Measurements from ENCODE around the gene BCAN.

BCAN gene, protein sequence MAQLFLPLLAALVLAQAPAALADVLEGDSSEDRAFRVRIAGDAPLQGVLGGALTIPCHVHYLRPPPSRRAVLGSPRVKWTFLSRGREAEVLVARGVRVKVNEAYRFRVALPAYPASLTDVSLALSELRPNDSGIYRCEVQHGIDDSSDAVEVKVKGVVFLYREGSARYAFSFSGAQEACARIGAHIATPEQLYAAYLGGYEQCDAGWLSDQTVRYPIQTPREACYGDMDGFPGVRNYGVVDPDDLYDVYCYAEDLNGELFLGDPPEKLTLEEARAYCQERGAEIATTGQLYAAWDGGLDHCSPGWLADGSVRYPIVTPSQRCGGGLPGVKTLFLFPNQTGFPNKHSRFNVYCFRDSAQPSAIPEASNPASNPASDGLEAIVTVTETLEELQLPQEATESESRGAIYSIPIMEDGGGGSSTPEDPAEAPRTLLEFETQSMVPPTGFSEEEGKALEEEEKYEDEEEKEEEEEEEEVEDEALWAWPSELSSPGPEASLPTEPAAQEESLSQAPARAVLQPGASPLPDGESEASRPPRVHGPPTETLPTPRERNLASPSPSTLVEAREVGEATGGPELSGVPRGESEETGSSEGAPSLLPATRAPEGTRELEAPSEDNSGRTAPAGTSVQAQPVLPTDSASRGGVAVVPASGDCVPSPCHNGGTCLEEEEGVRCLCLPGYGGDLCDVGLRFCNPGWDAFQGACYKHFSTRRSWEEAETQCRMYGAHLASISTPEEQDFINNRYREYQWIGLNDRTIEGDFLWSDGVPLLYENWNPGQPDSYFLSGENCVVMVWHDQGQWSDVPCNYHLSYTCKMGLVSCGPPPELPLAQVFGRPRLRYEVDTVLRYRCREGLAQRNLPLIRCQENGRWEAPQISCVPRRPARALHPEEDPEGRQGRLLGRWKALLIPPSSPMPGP

GRCh38 chr1:156641761-156642264 lies at the start of gene BCAN:
Gene BCAN (plus strand): TSS chr1:156642117. CDS start chr1:156646055, 3,938 bp downstream.
- Mint-ChIP-seq H3K4me3 (peak within 1 kb of the TSS; percentile 81), H3K4me1 (peaks cover 42% of the 10 kb centered on the region), H3K36me3 (ENCODE audit: low read depth) (no peaks in the 10 kb centered on the region), H3K27ac (no peak within 1 kb of the TSS), H3K9me3 (no peaks in the 10 kb centered on the region), H3K27me3 (ENCODE audit: low read depth, poor library complexity) (peaks cover 91% of the 10 kb centered on the region)
- TF ChIP-seq CTCF (IDR thresholded peaks at IDR 0.05), result no peak
- DNase-seq, result peak; percentile 72

- DNase-seq, result no peak
- TF ChIP-seq CTCF (IDR thresholded peaks at IDR 0.05), result no peak
- H3K4me1 Mint-ChIP-seq, result peaks cover 17% of the 10 kb centered on the region
- H3K27me3 Mint-ChIP-seq (ENCODE audit: low read depth, poor library complexity), result peaks cover 12% of the 10 kb centered on the region
- no peak overlapping the region for H3K27ac Mint-ChIP-seq
- H3K4me3 Mint-ChIP-seq, result peak overlapping the region; percentile 79
- peaks cover 30% of the 10 kb centered on the region for H3K36me3 Mint-ChIP-seq (ENCODE audit: low read depth)
- H3K9me3 Mint-ChIP-seq, result no peaks in the 10 kb centered on the region
Measured at GRCh38 chr1:156592158-156592909, 49.6 kb upstream of the BCAN start.

- H3K4me1 Mint-ChIP-seq, result peaks cover 17% of the 10 kb centered on the region
- no peak overlapping the region for H3K27ac Mint-ChIP-seq
- peaks cover 7% of the 10 kb centered on the region for H3K27me3 Mint-ChIP-seq (ENCODE audit: low read depth, poor library complexity)
- peak overlapping the region; percentile 79 for H3K4me3 Mint-ChIP-seq
- H3K9me3 Mint-ChIP-seq, result no peaks in the 10 kb centered on the region
- H3K36me3 Mint-ChIP-seq (ENCODE audit: low read depth), result peaks cover 30% of the 10 kb centered on the region
- DNase-seq, result no peak
- no peak for TF ChIP-seq CTCF (IDR thresholded peaks at IDR 0.05)
Measured at GRCh38 chr1:156592910-156593660, 48.8 kb upstream of the BCAN start.

GRCh38 chr1:156593661-156593989 lies 48.3 kb upstream of the BCAN start:
- Mint-ChIP-seq H3K27me3 (ENCODE audit: low read depth, poor library complexity) (peaks cover 3% of the 10 kb centered on the region), H3K4me3 (no peak overlapping the region), H3K4me1 (peaks cover 17% of the 10 kb centered on the region), H3K27ac (no peak overlapping the region), H3K9me3 (no peaks in the 10 kb centered on the region), H3K36me3 (ENCODE audit: low read depth) (peaks cover 35% of the 10 kb centered on the region)
- no peak for TF ChIP-seq CTCF (IDR thresholded peaks at IDR 0.05)
- DNase-seq, result no peak

GRCh38 chr1:156594190-156594589 lies 47.7 kb upstream of the BCAN start:
- Mint-ChIP-seq H3K9me3 (no peaks in the 10 kb centered on the region), H3K4me3 (no peak overlapping the region), H3K27ac (no peak overlapping the region), H3K27me3 (ENCODE audit: low read depth, poor library complexity) (no peaks in the 10 kb centered on the region), H3K4me1 (peaks cover 17% of the 10 kb centered on the region), H3K36me3 (ENCODE audit: low read depth) (peaks cover 38% of the 10 kb centered on the region)
- no peak for TF ChIP-seq CTCF (IDR thresholded peaks at IDR 0.05)
- DNase-seq, result no peak
